Stimulated activated CD4-positive, alpha-beta T cell treated with anti-CD3 and anti-CD28 coated beads, Interleukin-2, amount 100 ng/mL, for 48 hours (primary cell): ENCODE data around the gene ENDOU.

Source experiments
- DNase-seq, 2 donors: peaks; one replicate each; pipeline ENCODE4 v3.0.0-alpha.2; 2020

ENDOU gene

DNA sequence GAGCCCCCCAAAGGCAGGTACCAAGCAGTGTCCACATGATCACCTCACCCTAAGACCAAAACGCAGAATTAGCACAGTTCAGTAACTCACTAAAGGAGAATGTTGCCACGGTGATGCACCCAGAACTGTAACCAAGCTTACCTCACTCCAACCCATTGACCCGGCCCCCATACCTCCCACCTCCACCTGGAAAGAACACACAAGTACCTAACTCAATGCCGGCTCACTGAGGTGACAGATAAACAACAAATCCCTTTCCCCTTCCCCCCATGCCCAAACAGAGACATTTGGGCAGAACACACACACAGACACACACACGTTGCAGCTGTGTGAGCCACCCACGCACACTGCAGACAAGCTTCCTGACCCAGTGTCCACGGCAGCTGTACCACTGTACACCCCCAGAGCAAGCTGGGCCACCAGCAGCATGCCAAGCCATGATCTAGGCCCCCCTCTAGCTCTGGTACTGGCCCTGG lies 32.1 kb upstream of the ENDOU start:
- no peak for DNase-seq

DNA sequence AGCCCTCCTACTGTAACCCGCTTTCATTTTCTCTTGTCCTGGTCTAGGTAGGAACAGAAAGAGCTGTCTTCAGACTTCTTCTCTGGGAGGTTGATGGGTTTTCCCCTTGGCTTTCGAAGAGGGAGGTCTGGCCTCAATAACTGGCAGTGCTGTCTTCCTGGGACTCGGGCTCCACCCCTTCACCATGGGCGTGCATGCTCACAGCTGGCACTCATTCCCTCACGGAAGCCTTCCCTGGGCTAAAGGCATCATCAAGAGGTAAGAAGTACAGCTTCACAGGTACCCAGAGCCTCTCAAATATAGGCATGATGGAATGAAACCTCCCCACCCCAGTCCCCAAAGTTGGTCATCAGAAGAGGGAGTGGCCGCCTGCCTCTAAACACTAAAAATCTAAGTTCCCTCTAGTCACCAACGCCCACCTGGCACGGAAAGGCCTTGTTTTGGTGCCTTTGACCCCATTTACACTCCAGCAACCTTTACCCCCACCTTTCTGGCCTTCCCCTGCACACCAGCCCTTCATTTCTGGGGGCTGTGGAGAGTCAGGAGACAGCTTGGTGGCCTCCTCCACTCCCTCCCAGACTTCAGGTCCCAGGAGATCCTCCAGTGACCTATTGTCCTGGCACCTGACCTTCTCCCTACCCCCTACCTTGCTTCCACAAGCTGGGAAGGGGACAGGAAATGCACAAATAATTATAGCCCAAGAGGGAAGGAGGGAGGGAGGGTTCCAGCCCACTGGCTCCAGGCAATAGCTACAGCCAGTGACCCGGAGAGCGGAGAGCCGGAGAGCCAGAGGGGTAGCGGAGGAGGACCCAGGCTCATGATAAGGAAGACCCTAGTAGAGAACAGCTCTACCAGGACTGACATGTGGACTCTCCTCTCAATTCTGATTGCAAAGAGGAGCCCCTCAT lies 30.6 kb upstream of the ENDOU start:
- no peak for DNase-seq

DNA sequence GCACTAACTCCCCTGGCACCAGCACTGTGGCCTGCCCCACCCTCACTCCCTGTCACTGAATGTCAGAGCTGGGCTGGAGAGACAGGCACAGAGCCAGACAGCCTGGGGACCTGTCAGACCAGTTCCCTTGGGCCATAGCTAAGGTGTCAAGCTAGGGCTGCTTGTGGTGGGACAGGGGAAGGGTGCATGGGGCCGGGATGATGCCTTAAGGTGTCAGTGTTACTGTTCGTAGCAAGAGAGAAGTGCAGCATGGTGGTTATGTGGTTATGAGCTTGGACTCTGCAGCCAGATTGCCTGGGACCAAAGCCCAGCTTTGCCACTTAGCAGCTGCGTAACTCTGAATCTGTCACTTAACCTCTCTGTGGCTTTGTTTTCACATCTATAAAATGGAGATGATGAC lies 29.6 kb upstream of the ENDOU start:
- DNase-seq: no peak

DNA sequence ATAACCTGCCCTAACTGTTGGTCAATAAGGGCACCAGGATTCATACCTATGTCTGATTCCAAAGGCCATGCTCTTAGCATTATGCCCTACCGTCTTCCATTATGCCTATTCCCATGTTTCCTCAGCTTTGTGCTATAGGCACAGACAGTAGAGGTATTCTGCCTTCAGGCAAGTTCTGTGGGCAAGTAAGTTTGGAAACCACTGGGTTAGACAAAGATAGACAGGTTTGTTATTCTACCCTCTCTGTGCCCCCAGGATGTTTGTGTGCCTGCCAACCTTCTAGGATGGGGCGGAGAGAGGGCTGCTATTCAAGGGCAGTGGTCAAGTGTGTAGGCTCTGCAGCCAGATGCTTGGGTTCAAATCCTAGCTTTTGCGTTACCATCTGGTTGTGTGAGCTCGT lies 28.8 kb upstream of the ENDOU start:
- no peak for DNase-seq

DNA sequence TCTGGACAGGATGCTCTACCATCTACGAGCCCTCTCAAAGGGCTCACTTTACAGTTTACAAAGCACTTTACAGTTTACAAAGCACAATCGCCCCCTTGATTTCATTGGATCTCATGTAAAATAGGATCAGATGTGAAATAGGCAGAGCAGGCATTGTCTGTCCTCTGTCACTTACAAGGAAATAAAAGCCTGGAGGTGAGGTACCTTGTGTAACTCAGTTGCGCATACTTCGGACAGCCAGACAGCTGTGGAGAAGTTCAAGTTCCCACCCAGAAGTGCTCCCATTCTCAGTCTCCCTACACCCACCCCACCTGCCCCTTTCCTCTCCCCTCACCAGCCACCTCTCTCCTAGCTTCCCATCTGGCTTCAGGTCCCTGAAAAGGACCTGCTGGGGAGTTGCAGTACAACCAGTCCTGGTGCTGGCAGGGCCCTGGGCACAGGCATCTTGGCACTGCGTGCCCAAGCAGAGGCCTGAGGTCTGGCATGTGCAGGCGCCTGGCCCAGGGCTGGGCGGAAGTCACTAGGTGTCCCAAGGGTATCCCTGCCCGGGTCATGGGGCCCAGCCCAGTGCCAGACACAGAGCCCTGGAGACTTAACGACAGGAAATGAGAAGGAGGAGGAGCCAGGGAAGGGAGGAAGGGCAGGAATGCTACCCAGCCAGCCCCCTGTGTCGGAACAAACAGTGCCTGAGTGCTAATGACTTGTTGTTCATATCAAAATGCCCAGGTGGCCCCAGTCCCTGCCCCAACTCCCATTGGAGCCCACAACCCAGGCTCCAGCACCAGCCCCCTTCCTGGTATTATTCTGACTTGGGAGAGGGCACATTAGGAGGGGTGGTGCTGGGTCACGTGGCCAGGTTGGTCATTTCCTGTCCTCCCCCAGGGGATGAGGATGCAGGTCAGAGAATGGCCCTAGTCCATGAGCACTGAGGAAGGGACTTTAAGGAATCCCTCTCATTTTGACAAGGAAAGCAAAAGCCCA lies 28.0 kb upstream of the ENDOU start:
- no peak for DNase-seq

DNA sequence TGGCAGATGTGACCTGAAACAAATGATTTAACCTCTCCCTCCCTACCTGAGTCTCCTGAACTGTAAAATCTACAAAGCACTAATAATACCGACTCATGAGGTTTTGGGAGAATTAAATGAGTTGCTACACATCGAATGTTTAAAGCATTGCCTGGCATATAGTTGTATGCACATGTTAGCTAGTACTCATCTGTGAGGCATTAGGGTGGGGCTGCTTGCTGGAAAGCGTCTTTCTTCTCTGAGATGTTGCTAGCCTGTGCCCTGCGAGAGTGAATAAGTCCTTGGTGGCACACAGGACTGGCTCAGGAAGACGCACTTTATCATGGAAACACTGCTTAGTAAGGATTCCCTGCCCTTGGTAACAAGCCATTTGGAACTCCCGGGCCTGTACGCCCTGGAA lies 27.3 kb upstream of the ENDOU start:
- no peak for DNase-seq

DNA sequence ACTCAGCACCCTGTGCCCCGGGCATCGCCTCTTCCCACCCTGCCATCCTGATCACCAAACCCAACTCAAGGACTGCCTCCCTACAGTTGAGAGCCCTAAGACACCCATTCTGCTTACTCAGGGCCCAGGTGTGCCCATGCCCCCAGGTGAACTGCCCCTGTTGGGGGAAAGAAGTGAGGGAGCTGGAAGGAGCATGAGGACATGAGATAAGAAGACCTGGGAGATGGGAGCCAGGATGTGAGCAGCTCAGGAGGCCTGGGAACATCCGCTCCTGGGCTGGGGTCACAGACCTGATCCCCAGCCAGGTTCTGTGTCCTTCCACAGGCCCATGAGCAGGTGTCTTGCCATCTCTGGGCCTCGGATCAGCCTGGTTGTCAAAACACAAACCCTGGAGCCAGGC lies 26.8 kb upstream of the ENDOU start:
- DNase-seq: no peak

DNA sequence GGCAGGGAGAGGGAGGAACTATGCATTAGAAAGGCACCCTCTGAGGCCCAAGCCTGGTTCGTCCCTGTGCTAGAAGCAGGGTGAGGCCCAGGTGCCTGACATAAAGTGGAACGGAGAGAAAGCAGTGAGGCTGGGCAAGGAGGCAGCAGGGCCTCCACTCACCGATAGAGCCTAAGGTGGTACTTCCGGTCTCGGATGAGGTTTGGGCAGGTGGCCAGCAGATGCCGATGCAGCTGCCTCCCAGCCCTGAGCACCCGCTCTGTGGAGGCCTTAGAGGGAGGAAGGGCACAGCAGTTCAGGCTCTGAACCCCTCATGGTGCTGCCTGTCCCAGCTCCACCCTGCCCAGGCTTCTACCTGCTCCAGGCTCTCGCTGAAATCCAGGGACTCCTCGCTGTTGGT lies 26.3 kb upstream of the ENDOU start:
- DNase-seq: no peak

DNA sequence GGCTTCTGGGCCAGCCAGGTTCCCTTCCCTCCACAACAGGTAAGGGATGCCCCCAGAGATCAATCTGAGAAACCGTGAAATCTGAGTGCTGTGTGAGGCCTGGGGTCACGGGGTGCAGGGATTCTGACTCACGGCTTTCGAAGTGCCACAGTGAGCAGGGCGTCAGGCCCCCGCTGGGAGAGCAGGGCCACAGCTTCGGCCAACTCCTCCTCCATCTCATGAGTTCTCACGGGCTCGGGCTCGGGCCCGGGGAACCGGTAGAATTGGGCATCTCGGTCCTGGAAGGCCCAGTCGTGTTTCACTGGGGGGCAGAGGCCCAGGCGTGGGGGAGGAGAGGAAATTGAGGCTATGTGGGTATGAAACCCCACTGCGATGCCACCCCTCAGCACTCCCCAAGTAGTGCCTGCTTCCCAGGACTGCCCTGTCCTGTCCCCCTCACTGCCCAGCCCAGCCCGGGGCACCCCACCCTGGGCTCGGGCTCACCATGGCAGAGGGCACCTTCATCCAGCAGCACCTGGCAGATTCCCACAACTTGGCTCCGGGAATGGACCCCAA lies 25.7 kb upstream of the ENDOU start:
- no peak for DNase-seq

DNA sequence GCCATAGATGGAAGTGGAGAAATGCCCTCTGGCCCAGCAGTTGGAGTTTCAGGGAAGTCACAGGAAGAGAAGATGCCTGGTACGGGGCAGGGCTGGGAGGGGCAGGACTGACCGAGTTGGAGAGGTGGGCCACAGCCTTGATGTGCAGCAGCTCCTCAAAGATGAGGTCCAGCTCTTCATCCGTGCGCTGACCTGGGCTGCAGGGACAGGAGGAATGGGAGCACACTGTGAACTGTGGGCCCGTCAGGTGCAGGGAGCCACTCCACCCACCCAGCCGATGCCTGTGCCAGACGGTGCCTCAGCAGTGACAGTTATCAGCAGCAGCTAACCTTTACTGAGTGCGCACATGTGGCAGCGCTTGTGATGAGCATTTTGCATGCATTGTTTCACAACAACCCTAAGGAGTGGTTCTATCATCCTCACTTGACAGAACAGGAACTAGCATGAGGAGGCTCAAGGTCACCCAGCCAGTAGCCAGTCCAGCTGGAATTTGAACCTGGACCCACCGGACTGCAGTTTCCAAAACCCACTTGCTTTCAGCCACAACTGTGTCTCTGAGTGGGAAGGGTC lies 25.0 kb upstream of the ENDOU start:
- no peak for DNase-seq

DNA sequence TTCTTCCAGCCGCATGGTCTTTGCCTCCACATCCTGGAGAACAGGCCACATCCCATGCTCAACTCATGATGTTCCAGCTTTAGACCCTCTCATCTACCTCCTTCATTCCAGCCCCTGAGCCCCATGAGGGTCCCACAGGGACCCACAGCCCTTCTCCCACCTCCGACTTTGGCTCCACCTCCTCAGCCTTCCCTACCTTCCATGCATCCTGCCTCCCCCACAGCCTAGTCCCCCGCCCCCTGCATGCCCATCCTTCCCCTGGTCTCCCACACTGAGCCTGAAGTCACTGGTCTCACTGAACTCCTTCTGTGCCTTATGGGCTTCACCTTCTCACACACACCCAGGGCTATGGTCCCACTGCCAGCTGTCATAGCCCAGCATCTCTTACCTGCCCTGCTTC lies 23.6 kb upstream of the ENDOU start:
- no peak for DNase-seq

DNA sequence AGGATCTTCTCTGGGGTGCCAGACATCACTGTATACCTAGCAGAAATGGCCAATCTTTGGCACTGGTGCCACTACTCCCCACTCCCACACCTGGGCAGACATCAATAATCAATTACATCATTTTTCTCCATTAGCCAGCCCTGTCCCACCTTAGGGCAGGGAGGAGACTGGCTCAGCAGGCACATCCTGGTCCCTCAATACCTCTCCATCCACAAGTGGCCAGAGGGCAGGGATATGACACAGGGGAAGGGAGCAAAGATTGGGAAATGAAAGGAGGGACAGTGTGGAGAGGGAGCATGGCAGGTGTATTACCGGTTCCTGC lies 23.2 kb upstream of the ENDOU start:
- no peak for DNase-seq

DNA sequence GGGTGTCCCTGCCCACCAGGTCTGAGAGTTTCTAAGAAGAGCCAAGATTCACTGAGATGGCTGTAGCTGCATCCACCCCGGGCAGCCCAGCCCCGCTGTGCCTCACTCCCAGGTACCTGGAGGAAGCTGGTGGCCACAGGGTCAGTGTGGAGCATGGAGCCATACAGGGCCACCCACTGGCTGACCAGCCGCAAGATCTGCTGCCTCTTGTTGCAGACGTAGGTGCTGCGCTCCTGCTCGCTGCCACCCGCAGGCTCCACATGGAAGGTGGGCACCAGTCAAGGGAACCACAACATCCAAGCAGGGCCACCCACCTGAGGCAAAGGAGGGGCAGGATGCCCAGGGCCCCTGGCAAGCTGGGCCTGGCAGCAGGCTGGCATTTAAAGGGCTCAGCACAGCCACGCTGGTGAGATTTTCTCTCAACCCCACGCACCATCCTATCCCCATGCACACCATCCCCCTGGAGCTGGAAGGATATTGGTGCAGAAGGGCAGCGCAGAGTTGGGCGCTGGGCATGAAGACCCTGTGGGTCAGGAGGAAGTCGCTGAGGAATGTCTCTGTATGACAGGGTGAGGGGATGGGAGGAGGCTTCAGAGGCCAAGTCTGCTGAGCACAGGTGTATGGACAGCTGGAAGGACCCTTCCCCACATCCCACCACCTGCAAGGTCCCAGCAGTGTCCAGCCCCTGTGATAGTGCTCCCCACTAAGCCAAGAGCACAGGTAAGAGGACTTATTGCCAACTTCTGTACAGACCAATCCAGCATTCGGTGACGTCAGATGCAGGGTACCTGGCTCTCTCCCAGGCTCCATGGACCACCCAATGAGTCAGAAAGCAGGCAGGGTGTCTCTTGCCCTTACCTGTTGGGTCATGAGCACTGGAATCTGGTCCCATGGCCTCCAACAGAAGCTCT lies 22.6 kb upstream of the ENDOU start:
- DNase-seq: no peak

DNA sequence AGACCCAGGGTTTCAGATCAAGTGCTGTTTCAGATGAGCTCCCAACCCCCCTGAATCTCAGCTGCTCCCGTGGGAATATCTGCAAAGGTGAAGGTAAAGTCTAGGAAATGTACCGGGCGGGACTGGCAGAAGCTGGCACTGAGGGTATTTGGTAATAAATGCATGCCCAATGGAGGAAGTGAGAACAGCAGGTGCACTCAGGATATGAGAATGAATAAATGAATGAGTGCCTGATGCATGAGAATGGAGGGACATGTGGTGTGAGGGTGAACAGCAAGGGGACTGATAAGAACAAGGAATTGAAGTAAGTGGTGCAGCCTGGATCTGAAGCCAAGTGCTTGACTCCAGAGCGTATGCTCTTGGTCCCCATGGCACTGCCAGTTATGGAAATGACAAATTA lies 21.8 kb upstream of the ENDOU start:
- no peak for DNase-seq

DNA sequence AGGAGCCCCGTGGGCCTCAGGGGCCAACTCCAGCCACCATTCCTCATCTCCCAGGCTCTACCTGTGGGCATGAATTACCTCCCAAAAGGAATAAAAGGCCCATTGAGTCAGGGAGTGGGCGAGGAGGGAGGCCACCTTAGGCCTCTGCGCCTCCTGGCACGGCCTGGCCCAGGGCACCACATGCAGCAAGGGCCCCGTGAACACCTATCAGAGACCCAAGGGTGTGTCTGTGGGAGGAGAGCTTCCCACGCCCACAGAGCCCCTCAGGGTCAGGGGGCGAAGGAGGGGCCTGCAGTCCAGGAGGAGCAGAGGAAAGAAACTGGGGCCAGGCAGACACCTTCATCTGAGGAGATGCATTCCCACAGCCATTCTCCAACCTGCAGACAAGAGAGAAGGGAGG lies 21.2 kb upstream of the ENDOU start:
- no peak for DNase-seq

DNA sequence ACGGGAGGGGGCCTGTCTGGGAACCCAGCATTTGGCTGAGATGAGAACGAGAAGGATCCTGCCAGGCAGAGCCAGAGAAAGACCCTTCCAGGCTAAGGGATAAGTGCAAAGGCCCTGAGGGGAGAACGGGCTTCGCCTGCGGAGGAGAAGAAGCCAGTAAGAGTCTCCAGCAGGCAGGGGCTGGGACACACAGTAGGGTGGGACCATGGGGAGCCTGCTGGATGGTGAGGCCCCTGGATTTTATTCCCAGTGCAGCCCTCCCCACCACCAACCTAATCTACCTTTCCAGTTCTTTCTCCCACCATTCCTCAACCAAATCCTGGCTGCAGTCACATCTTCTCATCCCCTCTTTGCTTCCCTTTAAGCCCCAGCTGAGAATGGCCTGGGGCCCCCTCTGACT lies 20.8 kb upstream of the ENDOU start:
- no peak for DNase-seq

DNA sequence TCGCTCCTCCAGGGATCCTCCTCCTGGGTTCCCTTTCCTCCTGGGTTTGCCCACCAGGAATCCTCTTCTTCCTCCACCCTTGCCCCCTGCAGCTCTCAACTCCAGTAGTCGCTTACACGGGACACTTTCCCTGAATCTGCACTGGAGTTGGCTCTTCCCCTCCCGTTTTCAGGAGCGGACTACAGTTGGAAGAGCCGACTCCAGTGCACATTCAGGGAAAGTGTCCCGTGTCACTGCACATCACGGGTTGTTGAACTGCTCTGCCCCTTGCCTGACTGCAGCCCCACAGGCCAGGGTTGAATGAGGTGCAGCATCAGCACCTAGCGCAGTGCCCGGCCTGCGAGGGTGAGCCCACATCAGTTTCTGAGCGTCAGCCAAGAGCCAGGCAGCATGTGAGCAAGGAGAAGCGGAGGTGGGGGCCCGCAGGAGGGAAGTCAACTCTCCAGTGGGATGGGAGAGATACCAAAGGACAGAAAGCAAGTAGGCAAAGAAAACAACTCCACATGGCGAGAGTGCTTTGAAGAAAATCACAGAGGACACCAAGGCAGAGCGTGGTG lies 20.3 kb upstream of the ENDOU start:
- DNase-seq: no peak

DNA sequence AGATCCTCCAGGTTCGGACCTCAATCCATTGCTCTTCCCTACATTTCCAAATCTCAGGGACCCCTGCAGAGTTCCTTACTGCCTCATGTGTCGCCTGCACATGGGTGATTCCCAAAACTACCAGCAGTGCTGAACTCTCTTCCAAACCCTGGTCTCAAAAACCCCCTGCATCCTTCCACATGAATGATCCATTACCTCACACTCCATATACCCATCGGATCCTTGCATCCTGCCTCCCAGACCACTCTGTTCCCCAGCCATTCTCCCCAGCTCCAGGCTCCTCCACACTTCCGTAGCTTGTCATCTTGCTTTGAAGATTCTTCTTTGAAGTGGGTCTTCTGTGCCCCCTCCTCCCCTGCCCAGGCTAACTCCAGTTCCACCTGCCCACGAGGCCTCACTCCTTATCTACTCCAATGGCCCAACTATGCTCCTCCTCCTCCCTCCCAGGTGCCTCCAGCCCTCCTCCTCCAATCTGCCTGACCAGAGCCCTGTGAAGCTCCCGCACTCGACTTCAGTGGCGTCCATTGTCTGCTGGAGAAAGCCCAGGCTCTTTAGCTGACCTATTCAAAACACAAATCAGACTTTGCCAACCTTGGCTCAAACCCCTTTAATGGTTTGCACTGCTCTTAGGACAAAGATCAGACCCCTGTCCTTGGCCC lies 19.6 kb upstream of the ENDOU start:
- no peak for DNase-seq

DNA sequence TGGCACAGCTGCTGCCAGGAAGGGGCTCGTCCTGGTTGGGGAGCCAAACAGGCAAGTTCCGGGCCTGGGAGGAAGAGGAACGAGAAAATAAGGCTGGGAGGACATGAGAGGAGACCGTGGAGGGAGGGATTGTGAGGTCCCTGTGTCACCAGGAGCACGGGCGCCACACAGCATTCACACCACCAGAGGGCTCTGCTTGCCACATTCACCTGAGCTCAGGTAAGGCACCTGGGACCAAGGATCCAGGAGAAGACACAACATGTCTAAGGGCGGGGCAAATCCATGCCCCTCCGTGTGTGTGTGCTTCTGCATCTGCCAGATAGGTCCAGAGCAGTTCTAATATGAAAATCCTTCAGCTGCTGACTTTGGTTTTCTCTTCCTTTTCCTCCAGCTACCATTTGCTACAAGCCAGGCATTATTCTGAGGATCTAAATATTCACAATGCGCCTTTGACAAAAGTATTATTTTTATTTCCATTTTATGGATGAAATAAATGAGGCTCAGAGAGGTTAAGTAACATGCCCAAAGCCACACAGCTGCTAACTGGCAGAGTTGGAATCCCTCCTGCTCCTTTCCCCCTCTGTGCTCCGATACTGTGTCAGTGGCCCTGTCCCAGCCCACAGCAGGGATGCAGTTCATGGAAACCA lies 18.8 kb upstream of the ENDOU start:
- peak; percentile 31 to 44 for DNase-seq

DNA sequence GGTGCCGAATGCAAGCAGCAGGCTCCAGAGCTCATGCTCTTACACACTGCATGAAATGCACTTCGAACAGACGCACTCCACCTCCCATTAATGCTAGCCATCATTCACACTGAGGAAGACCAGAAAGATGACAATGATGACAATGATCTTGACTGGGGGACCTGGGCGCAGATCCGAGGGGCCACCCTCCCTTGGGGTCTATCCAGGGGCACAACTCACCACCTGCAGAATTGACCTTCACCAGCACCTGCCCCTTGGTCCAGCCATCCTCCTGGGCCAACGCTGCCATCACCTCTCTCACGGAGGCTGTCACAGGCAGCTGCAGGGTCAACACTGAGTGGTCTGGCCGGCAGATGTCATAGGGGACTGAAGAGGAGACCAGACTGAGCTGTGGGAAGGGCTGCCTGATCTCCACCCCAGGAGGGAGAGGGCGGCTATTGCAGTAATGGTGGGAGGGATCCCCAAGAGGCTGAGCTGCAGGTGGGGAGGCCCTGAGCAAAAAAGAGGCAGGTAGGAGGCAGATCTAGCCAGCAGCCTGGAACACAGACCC lies 18.1 kb upstream of the ENDOU start:
- DNase-seq: no peak
